Left lung (tissue), 10 donors: Measurements from ENCODE around the gene CAMK2D. TPM values are rescaled to one million over a fixed set of nuclear protein-coding genes. Genes with fewer than 3 reads are reported as not detected.

Source experiments
- ATAC-seq: fragments of 200-7000 bp; cut with Tn5 transposase; one replicate; pipeline ENCODE4 v1.9.1; 2020; ENCODE audit warnings: moderate library complexity
- DNase-seq, 4 donors: peaks; one replicate each; pipeline ENCODE4 v3.0.0-alpha.2; 2013 to 2020
- H3K27ac ChIP-seq, 2 donors: fragments of 200-600 bp; sonication (generic) in 1 of 2; one replicate each; pipeline versions ENCODE4 v1.5.0 to v1.8.0; 2020 to 2021
- H3K27me3 ChIP-seq, 2 donors: fragments of 200-600 bp; sonication (generic) in 1 of 2; one replicate each; pipeline versions ENCODE4 v1.5.0 to v1.8.0; 2020 to 2021
- H3K36me3 ChIP-seq, 2 donors: fragments of 200-600 bp; sonication (generic) in 1 of 2; one replicate each; pipeline versions ENCODE4 v1.5.0 to v1.8.0; 2020 to 2021
- H3K4me1 ChIP-seq, 2 donors: fragments of 200-600 bp; one replicate each; pipeline ENCODE4 v1.8.0; 2021
- H3K4me3 ChIP-seq, 2 donors: fragments of 200-600 bp; sonication (generic) in 1 of 2; one replicate each; pipeline versions ENCODE4 v1.5.0 to v1.8.0; 2020 to 2021; ENCODE audit warnings: mild to moderate bottlenecking in 1 of 2
- H3K9me3 ChIP-seq, 2 donors: fragments of 200-600 bp; sonication (generic) in 1 of 2; one replicate each; pipeline versions ENCODE4 v1.5.0 to v1.8.0; 2020 to 2021
- intact Hi-C, 2 donors: fragments of 100-400 bp; cut with DNase I; formaldehyde crosslinking; loops; one replicate each; pipeline versions ENCODE4 v1.11.2 to v1.14.2; 2022
- polyA plus RNA-seq, 6 donors: library from polyadenylated mRNA; unstranded; fragments of 120-200 nt; gene quantifications; one replicate each; pipeline ENCODE4 v1.2.1, GENCODE V29; 2013; ENCODE audit not compliant: insufficient read length in 6 of 6
- total RNA-seq, 2 donors: library from RNA; stranded (reverse); fragmentation: NEBNext Ultra II Directional; extraction: Animal tissue kit (Norgen Biotek cat#: 25700); gene quantifications; one replicate each; pipeline ENCODE4 v1.2.1, GENCODE V29; 2021
- TF ChIP-seq, protein P1 (sequence below), 2 donors: fragments of 200-600 bp; sonication (generic) in 1 of 2; IDR thresholded peaks; one replicate each; pipeline versions ENCODE4 v1.5.0 to v1.8.0; 2021; ENCODE audit warnings: antibody characterized with exemption in 2 of 2
- donor health status: DM: no; HTN: yes; CAD: no.
- donor health status: DM: no; HTN: no; CAD: no.

CAMK2D gene
- total and polyA plus RNA-seq, 8 donors: 50.3 to 93.2 (median 68.4) TPM

DNA sequence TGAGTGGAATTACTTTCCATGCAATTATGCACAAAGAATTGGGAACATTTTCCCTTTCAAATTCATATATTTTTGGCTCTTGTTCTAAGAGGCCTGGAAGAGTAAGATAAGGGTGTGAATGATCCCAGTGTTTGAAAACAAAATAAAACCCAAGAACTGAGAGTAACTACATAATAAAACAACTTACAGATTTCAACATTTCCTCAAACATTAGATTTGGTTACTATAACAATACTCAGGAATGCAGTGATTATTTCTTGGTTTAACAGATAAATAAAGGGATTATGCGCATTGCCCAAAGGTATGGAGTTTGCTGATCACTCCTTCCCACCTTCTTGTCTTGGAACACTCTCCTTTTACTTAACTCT lies 292.5 kb downstream of the CAMK2D start:
- H3K36me3 ChIP-seq: peaks cover 0 to 5% of the 10 kb centered on the region in 2 donors
- peaks cover 0 to 27% of the 10 kb centered on the region in 2 donors for H3K4me1 ChIP-seq
- H3K27ac ChIP-seq: peak overlapping the region; percentile 87 to 90
- TF ChIP-seq, protein P1, sequence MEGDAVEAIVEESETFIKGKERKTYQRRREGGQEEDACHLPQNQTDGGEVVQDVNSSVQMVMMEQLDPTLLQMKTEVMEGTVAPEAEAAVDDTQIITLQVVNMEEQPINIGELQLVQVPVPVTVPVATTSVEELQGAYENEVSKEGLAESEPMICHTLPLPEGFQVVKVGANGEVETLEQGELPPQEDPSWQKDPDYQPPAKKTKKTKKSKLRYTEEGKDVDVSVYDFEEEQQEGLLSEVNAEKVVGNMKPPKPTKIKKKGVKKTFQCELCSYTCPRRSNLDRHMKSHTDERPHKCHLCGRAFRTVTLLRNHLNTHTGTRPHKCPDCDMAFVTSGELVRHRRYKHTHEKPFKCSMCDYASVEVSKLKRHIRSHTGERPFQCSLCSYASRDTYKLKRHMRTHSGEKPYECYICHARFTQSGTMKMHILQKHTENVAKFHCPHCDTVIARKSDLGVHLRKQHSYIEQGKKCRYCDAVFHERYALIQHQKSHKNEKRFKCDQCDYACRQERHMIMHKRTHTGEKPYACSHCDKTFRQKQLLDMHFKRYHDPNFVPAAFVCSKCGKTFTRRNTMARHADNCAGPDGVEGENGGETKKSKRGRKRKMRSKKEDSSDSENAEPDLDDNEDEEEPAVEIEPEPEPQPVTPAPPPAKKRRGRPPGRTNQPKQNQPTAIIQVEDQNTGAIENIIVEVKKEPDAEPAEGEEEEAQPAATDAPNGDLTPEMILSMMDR (IDR thresholded peaks at IDR 0.05): no peak
- DNase-seq: no peak
- ATAC-seq: no peak
- intact Hi-C loops: no loop called here
- H3K4me3 ChIP-seq: no peak overlapping the region
- H3K27me3 ChIP-seq: no peaks in the 10 kb centered on the region
- H3K9me3 ChIP-seq: no peaks in the 10 kb centered on the region

DNA sequence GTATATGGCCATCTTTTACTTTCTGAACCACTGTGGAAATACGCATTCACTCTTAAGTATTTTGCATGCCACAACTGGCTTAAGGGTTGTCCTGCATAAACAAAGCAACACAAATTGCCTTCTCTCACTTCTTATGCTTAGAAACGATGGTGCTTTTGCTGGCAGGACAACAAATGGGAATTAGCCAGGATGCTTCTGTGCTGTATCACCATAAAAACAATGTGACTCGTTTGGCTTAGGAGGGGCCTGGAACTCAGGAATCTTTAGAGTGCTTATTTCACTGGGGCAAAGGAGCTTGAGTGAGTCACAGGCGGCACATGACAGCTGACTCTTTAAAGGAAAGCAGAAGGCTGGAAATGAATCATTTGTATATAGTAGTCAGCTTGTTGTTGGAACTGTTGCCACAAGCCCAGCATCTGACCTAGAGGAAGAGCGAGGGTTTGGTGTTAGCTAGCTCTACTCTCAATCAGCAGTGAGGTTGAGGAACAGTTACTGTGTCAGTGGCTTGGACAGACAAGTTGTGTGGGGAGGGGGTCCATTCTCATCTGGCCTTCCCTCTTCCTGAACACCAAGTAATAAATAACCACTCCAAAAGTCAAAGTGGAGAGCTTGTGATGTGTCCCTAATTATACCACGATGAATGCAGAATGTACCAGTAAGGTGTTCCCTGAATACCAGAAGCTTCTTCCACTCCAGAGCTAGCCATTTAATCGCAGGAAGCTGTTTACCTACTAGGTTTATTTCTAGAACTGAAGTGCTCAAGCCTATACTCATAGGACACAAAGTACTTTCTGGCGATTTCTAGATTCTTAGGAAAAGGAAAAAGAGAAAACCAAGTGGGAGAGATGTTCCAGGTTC lies 293.1 kb downstream of the CAMK2D start:
- ATAC-seq (peak; percentile 94), DNase-seq (peak in 3 of 4 donors; percentile 28 to 88 (median 76))
- Histone ChIP-seq H3K36me3 (peaks cover 0 to 5% of the 10 kb centered on the region in 2 donors), H3K27ac (peak overlapping the region; percentile 87 to 90), H3K4me1 (peaks cover 0 to 27% of the 10 kb centered on the region in 2 donors), H3K9me3 (no peaks in the 10 kb centered on the region), H3K4me3 (no peak overlapping the region), H3K27me3 (no peaks in the 10 kb centered on the region)
- intact Hi-C loops: no loop called here
- TF ChIP-seq, protein P1 (IDR thresholded peaks at IDR 0.05): no peak

DNA sequence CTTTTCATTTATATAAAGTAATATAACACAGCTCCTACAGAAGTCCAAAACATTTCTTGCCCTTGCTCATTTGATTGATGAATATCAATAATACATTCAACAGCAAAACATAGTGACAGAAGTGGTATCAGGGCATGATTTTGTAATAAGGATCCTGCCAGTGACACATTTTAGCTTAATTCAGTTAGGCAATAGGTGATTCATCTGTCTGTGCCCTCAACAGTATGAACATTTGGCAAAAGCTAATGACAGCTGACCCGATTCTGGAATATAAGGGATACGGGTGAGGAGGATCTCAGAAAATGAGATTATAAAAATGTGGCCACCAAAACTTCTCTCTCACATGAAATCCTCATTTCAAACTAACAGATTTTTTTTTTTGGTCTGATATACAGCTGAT lies 294.0 kb downstream of the CAMK2D start:
- intact Hi-C loops: no loop called here
- peak overlapping the region; percentile 87 to 90 for H3K27ac ChIP-seq
- H3K36me3 ChIP-seq: peaks cover 0 to 5% of the 10 kb centered on the region in 2 donors
- DNase-seq (no peak), ATAC-seq (peak; percentile 46)
- TF ChIP-seq, protein P1 (IDR thresholded peaks at IDR 0.05): no peak
- H3K9me3 ChIP-seq: no peaks in the 10 kb centered on the region
- peaks cover 0 to 27% of the 10 kb centered on the region in 2 donors for H3K4me1 ChIP-seq
- H3K27me3 ChIP-seq: no peaks in the 10 kb centered on the region
- no peak overlapping the region for H3K4me3 ChIP-seq

DNA sequence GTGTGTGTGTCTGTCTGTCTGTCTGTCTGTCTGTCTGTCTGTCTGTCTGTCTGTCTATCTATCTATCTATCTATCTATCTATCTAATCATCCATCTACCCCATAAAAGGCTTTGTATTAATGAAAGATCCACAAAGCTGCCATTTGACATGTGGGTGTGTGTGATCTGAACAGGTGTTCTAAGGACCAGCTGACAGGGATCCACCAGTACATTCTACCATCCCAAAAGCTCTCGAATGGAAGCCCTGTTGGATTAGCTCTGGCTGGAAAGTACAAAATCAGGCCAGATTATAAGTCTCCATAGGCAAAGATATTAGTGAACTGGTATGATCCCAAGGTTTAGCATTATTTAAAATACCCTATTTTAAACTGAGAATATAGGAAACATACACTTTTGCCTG lies 299.3 kb downstream of the CAMK2D start:
- no peak for DNase-seq
- TF ChIP-seq, protein P1 (IDR thresholded peaks at IDR 0.05): no peak

DNA sequence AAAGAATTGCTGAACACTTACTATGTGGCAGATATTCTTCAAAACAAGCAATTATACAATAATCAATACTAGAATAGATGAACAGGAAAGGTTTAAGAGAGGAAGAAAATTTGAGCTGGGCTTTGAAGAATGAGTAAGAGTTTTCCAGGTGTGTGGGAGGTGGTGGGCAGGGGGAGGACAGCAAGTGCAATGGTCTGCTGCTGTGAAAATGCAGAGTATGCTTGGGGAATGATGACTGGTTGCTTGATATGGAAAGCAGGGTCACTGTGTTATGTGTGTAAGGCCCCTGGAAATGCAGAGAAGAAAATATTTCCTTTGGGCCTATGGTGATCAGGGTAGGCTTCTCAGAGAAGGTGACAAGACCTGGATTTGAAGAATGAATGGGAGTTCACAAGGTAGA lies 300.3 kb downstream of the CAMK2D start:
- TF ChIP-seq, protein P1 (IDR thresholded peaks at IDR 0.05): no peak
- no peak overlapping the region for H3K4me3 ChIP-seq
- intact Hi-C loops: no loop called here
- H3K27me3 ChIP-seq: no peaks in the 10 kb centered on the region
- DNase-seq (no peak), ATAC-seq (no peak)
- H3K4me1 ChIP-seq: no peaks in the 10 kb centered on the region
- H3K36me3 ChIP-seq: peaks cover 0 to 24% of the 10 kb centered on the region in 2 donors
- no peaks in the 10 kb centered on the region for H3K9me3 ChIP-seq
- no peak overlapping the region for H3K27ac ChIP-seq

More for the DNA sequence above, 299.3 kb downstream of the CAMK2D start:
- Histone ChIP-seq H3K27me3 (no peaks in the 10 kb centered on the region), H3K9me3 (no peaks in the 10 kb centered on the region), H3K36me3 (peaks cover 0 to 21% of the 10 kb centered on the region in 2 donors), H3K4me1 (peaks cover 0 to 5% of the 10 kb centered on the region in 2 donors), H3K27ac (no peak overlapping the region), H3K4me3 (no peak overlapping the region)
- ATAC-seq: no peak
- intact Hi-C loops: no loop called here
